ENCODE results near the gene DAZAP1.

Gene DAZAP1

GRCh38 chr19:1466018-1466460 lies 58.7 kb downstream of the DAZAP1 start:
- DNase-seq (ENCODE audit: low read depth): no peak
- H3K4me3 ChIP-seq (ENCODE audit: control insufficient read depth, low read depth, low read length): no peak overlapping the region
- TF ChIP-seq CTCF (conservative IDR thresholded peaks at IDR 0.05; ENCODE audit: control insufficient read depth, insufficient read depth, low read depth, low read length): no peak

GRCh38 chr19:1466461-1467214 lies 59.3 kb downstream of the DAZAP1 start:
- TF ChIP-seq CTCF (conservative IDR thresholded peaks at IDR 0.05; ENCODE audit: control insufficient read depth, insufficient read depth, low read depth, low read length): no peak
- H3K4me3 ChIP-seq (ENCODE audit: control insufficient read depth, low read depth, low read length): no peak overlapping the region
- no peak for DNase-seq (ENCODE audit: low read depth)

- no peak for DNase-seq (ENCODE audit: low read depth)
- no peak for TF ChIP-seq CTCF (conservative IDR thresholded peaks at IDR 0.05; ENCODE audit: control insufficient read depth, insufficient read depth, low read depth, low read length)
- no peak overlapping the region for H3K4me3 ChIP-seq (ENCODE audit: control insufficient read depth, low read depth, low read length)
Measured at GRCh38 chr19:1467215-1467489, 59.8 kb downstream of the DAZAP1 start.

GRCh38 chr19:1467490-1468273 lies 60.3 kb downstream of the DAZAP1 start:
- H3K4me3 ChIP-seq (ENCODE audit: control insufficient read depth, low read depth, low read length): no peak overlapping the region
- no peak for DNase-seq (ENCODE audit: low read depth)

GRCh38 chr19:1468274-1468820 lies 61.0 kb downstream of the DAZAP1 start:
- TF ChIP-seq CTCF (conservative IDR thresholded peaks at IDR 0.05; ENCODE audit: control insufficient read depth, insufficient read depth, low read depth, low read length): no peak
- no peak for DNase-seq (ENCODE audit: low read depth)
- no peak overlapping the region for H3K4me3 ChIP-seq (ENCODE audit: control insufficient read depth, low read depth, low read length)

More at GRCh38 chr19:1467490-1468273, 60.3 kb downstream of the DAZAP1 start:
- no peak for TF ChIP-seq CTCF (conservative IDR thresholded peaks at IDR 0.05; ENCODE audit: control insufficient read depth, insufficient read depth, low read depth, low read length)

GRCh38 chr19:1468821-1469254 lies 61.5 kb downstream of the DAZAP1 start:
- no peak overlapping the region for H3K4me3 ChIP-seq (ENCODE audit: control insufficient read depth, low read depth, low read length)
- peak; percentile 49 for DNase-seq (ENCODE audit: low read depth)
- TF ChIP-seq CTCF (conservative IDR thresholded peaks at IDR 0.05; ENCODE audit: control insufficient read depth, insufficient read depth, low read depth, low read length): no peak

Data from fibroblast of mammary gland (primary cell).